GM18858 (cell line): ENCODE data around the gene SEMA4A.
"Not testable (repeated sequence)": the region's sequence is repeated elsewhere in the genome, so short reads cannot be mapped to it uniquely, and the experiment has no call there.

Source experiments
- ATAC-seq: cut with Tn5 transposase; IDR thresholded peaks from one replicate; pipeline ENCODE4 v1.9.1; 2021; ENCODE audit not compliant: unreplicated experiment

Gene SEMA4A

GRCh38 chr1:156155756-156156510 lies 2.5 kb downstream of the SEMA4A start:
- ATAC-seq, result no peak

- ATAC-seq, result no peak
Measured at GRCh38 chr1:156157506-156157905, 4.1 kb downstream of the SEMA4A start.

DNA sequence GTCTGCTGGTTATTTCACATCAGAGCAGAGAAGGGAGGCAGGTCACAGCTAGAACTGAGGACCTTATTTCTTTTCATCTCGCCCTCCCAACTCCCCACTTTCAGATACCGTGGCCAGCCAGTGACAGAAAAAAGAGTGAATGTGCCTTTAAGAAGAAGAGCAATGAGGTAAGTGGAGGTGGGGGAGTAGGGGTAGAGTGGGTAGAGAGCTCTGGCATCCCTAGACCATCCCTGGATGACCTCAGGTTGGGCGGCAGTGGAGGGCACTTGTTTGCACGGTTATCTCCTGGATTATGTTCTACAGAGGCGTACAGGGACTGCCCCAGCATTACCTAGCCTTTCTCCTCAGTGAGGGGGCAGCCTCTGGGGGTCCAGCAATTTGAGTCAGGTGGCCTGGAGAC lies 4.6 kb downstream of the SEMA4A start:
- no peak for ATAC-seq

DNA sequence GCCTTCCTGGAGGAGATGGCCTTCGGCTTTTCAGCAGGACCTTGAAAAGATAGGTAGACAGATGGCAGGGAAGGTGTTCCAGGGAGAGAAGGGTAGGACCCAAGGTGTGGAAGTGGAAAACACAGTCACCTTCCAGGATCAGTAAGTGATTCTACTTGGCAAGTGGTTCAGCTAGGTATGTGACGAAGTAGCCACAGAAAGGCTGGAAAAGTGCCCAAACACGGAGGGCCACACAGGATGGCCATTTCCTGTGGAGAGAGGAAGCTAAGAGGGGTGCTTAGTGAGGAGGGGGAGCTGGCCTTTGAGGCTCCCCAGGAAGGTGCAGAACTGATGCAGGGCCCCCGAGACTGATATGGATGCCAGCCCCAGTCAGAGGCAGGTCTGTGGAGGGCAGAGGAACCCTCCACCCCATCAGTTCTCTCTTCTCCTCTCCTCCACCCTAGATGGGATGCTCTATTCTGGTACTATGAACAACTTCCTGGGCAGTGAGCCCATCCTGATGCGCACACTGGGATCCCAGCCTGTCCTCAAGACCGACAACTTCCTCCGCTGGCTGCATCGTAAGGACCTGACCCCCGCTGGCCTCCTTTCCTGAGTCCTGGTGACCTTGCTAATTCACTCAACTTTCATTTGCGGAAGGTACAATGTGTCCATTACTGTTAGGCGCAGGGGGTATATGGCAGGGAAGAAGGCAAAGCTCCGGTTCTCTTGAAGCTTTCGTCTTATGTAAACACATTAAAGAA lies 6.8 kb downstream of the SEMA4A start:
- ATAC-seq, result no peak

- ATAC-seq, result no peak
Measured at GRCh38 chr1:156160743-156161171, 7.4 kb downstream of the SEMA4A start.

DNA sequence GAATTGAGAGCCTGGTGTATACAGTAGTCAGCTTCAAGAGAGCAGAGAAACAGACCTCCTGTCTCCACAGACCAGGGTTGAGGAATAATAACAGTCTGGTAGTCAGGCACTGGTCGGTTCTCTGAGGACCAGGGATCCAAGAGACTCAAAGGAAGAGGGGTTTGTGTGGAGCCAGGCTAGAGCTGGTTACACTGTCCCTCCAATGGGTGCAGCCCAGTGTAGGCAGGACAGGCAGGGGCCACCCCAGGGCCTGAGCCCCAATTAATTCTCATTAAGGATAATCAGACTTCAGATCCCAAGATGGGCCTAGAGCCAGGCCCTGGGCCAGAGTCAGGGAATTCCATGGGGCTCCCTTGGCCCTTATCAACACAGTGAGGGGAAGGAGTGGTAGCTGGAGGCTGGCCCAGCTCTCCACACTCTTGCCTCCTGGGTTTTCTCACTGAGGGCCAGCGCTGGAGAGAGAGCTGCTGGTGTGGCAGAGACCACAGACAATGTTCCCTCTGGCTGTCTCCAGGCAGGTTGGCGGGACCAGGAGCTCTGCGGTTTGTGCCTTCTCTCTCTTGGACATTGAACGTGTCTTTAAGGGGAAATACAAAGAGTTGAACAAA lies 9.1 kb downstream of the SEMA4A start:
- ATAC-seq, result no peak

DNA sequence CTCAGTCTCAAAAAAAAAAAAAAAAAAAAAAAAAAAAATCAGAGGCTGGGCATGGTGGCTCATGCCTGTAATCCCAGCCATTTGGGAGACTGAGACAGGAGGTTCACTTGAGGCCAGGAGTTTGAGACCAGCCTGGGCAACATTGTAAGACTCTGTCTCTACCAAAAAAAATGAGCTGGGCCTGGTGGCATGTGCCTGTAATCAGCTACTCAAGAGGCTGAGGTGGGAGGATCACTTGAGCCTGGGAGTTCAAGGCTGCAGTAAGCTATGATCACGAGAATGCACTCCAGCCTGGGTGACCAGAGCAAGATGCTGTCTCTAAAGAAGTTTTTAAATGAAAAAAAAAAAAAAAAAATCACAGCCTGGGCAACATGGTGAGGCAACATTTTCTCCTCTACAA lies 10.3 kb downstream of the SEMA4A start:
- ATAC-seq, result no peak

GRCh38 chr1:156164125-156164831 lies 10.9 kb downstream of the SEMA4A start:
- ATAC-seq, result no peak

DNA sequence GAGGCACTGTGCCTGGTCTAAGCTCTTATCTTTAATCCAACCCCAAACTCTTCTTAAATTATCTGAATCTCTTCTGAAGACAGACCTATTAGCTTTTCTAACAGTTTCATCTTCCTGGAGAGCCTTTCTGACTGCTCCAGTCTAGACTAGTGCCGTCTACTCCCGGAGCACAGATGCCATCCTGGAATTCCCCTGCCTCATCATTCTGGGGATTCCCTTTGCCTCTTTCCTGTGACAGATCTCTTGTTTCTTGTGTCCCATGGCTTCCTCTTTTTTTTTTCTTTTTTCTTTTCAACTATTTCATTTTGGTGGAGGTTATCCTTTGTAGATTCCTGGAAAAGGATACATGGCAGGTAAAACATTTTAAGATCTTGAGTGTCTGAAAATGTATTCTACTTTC lies 11.7 kb downstream of the SEMA4A start:
- no peak for ATAC-seq

DNA sequence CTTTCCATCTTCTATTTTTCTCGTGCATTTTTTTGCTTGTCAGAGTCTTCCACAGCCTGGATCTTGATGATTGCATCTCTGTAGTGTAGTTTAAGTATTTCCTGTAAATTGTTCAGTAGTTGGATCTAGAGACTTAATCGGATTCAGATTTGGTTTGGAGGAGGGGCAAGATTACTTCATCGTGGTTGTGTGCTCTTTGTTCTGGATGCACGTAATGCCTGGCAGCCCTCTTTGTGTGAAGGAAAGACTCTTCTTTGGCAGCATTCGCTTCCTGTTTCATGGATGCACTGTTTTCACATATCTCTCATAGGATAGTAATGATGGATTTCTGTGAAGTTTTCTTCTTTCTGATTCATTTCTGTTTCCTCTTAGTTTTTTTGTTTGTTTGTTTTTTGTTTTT lies 14.2 kb downstream of the SEMA4A start:
- no peak for ATAC-seq

- no peak for ATAC-seq
Measured at GRCh38 chr1:156172696-156173470, 19.5 kb downstream of the SEMA4A start.

GRCh38 chr1:156176610-156177210 lies 23.3 kb downstream of the SEMA4A start:
- ATAC-seq, result no peak

DNA sequence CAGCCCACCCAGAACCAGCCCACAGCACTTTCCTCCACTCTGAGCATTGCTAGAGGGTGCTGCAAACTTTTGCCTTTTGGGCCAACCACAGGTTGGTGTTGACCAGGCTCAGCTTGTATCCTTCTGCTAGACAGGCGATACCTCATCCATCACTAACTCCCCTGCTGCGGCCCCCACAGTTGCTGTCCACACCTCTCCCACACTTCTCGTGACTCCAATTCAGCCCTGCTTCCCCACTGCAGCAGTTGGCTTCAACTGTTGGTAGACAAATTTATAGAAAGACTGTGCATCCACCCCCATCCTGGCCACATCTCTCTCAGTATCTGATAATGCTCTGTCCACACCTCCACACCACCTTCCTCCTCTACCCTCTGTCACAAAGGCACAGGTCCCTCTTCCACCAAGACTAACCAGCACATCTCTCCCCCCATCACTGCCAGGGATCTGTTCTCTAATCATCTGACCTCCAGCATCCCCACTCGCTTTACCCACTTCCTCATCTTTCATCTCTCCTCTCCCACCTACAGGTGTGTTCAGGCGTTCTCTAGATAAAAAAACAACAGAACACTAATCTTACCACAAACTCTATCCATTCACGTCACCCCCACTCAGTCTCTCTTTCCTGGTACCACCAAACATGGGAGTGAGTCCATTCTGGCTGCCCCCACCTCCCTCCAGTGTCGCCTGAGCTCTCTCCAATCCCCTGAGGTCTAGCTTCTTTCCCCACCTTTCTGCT lies 24.7 kb downstream of the SEMA4A start:
- no peak for ATAC-seq

DNA sequence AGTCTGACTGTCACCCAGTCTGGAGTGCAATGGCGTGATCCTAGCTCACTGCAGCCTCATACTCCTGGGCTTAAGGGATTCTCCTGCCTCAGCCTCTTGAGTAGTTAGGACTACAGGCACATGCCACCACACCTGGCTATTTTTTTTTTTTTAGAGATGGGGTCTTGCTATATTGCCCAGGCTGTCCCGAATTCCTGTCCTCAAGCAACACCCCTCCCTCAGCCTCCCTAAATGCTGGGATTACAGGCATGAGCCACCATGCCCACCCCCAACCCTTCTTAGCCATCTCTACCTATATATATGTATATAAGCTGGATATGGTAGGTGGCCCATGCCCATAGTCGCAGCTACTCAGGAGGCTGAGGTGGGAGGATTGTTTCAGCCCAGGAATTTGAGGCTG lies 27.1 kb downstream of the SEMA4A start:
- no peak for ATAC-seq

DNA sequence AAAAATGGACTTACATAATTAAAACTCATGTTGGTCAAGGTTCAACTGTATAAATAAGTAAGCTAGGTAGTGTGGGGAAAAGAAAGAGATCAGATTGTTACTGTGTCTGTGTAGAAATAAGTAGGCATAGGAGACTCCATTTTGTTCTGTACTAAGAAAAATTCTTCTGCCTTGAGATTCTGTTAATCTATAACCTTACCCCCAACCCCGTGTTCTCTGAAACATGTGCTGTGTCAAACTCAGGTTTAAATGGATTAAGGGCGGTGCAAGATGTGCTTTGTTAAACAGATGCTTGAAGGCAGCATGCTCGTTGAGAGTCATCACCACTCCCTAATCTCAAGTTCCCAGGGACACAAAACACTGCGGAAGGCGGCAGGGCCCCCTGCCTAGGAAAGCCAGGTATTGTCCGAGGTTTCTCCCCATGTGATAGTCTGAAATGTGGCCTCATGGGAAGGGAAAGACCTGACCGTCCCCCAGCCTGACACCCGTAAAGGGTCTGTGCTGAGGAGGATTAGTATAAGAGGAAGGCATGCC lies 28.1 kb downstream of the SEMA4A start:
- not testable (repeated sequence) for ATAC-seq

DNA sequence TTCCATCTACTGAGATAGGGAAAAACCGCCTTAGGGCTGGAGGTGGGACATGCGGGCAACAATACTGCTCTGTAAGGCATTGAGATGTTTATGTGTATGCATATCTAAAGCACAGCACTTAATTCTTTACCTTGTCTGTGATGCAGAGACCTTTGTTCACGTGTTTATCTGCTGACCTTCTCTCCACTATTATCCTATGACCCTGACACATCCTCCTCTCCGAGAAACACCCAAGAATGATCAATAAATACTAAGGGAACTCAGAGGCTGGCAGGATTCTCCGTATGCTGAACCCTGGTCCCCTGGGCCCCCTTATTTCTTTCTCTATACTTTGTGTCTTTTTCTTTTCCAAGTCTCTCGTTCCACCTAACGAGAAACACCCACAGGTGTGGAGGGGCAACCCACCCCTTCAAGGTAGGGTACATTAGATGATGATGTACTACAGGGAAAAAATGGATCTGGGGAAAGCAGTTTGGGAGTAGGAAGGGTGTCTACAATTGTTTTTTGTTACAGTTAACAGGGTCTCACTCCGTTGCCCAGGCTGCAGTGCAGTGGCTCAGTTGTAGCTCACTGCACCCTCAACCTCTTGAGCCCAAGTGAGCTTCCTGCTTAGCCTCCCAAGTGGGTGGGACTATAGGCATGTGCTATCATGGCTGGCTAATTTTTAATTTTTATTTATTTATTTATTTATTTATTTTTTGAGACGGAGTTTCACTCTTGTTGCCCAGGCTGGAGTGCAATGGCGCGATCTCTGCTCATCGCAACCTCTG lies 28.8 kb downstream of the SEMA4A start:
- ATAC-seq, result not testable (repeated sequence)

DNA sequence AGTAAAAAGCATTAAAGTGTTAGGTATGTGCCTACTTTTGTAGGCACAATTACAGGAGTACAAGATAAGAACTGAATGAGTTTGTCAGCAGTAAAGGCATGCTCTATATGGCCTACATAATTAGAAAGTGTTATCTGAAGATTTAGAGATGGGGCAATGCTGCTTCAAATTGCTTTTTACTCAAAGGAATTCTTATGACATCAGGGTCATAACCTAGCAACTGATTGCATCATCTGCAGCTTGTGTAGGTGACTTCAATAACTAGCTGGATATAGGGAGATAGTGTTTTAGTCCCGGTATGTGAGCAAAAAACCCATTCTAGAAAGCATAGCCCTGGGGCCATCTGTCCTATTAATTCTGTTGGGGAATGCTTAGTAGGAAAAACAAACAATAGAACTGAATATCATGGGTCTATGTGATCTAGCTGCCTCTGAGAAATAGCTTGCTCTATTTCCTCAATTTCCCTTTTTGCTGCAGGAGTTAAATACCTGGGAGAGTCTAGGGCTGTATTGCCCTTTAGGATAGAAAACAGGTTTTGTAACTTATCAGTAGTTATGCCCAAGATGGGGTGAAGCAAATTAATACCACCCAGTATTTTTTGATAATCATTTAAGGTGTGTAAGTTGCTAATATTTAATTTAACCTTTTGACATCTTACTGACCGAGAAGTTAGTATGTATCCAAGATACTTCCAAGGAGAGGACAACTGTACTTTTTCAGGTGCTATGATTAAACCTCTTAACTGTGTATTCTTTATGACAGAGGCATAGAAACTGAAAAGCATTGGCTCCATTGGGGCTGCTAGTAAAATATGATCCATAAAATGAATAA lies 33.2 kb downstream of the SEMA4A start:
- not testable (repeated sequence) for ATAC-seq

DNA sequence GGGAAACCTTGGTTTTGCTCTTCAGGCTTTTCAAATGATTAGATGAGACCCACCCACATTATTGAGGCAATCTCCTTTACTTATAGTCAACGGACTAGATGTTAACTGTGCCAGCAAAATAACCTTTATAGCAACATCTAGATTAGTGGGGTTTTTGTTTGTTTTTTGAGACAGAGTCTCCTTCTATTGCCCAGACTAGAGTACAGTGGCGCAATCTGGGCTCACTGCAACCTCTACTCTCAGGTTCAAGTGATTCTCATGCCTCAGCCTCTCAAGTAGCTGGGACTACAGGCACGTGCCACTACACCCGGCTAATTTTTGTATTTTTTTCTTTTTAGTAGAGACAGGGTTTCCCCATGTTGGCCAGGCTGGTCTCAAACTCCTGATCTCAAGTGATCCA lies 36.9 kb downstream of the SEMA4A start:
- ATAC-seq, result not testable (repeated sequence)
